Measurements from ENCODE around the gene TACC2.

The TACC2 gene

DNA sequence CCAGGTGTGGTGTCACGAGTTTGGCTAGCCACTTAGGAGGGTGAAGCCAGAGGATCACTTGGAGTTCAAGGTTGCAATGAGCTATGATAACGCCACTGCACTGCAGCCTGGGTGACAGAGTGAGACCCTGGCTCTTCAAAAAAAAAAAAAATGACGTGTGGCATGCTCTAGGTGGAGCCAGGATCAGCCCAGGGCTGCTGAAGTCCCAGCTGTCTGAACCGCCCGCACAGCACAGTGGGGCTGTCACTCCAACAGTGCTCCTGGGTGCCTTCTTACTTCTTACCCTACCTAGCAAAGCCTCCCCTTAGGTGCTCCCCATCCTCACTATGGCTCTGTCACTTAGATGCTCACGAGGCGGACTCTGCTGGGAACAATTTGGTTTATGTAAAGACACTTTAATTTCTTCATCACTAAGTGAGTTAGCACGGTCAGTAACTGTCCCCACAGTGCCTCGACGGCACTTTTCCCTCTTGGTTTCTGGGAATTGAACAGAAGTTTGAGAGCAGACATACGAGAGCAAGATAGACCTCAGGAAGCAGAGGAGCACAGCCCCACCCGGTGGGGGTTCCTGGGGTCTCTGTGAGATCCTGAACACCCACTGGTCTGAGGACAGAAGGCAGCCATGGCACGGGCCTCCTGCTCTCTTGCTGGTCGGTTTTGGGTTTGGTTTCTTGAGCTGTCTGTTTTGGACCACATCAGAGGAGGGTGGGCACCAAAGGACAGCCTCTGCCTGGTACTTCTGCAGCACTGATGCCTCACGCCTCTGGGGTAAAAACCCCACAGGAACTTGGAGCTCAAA, 215.9 kb downstream of the TACC2 start:
- no peak overlapping the region for H3K27ac ChIP-seq
- TF ChIP-seq ZFX (IDR thresholded peaks at IDR 0.05): no peak
- TF ChIP-seq, protein P1, sequence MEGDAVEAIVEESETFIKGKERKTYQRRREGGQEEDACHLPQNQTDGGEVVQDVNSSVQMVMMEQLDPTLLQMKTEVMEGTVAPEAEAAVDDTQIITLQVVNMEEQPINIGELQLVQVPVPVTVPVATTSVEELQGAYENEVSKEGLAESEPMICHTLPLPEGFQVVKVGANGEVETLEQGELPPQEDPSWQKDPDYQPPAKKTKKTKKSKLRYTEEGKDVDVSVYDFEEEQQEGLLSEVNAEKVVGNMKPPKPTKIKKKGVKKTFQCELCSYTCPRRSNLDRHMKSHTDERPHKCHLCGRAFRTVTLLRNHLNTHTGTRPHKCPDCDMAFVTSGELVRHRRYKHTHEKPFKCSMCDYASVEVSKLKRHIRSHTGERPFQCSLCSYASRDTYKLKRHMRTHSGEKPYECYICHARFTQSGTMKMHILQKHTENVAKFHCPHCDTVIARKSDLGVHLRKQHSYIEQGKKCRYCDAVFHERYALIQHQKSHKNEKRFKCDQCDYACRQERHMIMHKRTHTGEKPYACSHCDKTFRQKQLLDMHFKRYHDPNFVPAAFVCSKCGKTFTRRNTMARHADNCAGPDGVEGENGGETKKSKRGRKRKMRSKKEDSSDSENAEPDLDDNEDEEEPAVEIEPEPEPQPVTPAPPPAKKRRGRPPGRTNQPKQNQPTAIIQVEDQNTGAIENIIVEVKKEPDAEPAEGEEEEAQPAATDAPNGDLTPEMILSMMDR (conservative IDR thresholded peaks at IDR 0.05): no peak

DNA sequence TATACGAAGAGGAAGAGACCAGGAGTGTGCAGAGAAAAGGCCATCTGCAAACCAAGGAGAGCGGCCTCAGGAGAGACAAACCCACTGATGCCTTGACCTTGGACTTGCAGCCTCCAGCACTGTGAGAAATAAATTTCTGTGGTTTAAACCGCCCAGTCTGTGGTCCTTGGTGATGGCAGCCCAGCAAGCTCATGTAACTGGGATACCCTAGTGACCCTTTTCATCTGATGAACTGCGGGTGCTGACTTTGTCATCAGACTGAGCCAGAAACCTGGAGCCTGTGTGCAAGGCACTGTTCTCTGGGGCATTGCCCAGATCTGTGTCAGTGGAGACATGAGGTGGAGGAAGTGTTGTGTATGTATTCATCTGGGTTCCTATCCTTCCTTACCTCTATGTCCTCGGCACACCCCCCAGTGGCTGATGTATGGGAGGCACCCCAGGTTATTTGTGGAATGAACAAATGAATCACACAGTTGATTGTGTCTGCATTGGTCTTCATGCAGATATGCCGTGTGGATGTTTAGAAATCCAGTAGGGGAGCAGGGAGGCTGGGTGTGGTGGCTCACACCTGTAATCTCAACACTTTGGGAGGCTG, 217.6 kb downstream of the TACC2 start:
- TF ChIP-seq ZFX (IDR thresholded peaks at IDR 0.05): no peak
- TF ChIP-seq, protein P1 (conservative IDR thresholded peaks at IDR 0.05): no peak
- no peak overlapping the region for H3K27ac ChIP-seq

- H3K27ac ChIP-seq: no peak overlapping the region
- TF ChIP-seq, protein P1 (conservative IDR thresholded peaks at IDR 0.05): no peak
- TF ChIP-seq ZFX (IDR thresholded peaks at IDR 0.05): no peak
Observed at GRCh38 chr10:122207163-122207562, 218.2 kb downstream of the TACC2 start.

DNA sequence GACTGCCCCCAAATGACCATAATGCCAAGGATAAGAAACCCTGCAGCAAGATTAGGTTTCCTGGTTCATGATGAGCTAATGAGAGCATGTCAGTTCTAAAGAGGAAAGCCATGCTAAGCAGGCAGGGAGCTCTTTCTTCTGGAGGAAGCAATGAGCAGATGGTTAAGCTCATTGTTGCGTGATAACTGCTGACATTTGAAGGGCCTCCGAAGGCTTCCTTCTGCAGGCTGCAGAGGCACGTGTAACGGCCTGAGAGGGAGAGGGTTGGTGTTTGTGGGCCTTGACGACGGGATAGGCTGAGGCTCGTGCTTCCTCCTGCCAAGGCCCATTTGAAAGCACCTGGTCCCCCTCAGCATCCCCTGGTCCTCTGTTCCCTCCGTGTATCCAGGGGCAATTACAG, 218.6 kb downstream of the TACC2 start:
- no peak overlapping the region for H3K27ac ChIP-seq
- no peak for TF ChIP-seq ZFX (IDR thresholded peaks at IDR 0.05)
- TF ChIP-seq, protein P1 (conservative IDR thresholded peaks at IDR 0.05): no peak

GRCh38 chr10:122208571-122209430, 219.8 kb downstream of the TACC2 start:
- no peak overlapping the region for H3K27ac ChIP-seq
- TF ChIP-seq, protein P1 (conservative IDR thresholded peaks at IDR 0.05): no peak
- no peak for TF ChIP-seq ZFX (IDR thresholded peaks at IDR 0.05)

DNA sequence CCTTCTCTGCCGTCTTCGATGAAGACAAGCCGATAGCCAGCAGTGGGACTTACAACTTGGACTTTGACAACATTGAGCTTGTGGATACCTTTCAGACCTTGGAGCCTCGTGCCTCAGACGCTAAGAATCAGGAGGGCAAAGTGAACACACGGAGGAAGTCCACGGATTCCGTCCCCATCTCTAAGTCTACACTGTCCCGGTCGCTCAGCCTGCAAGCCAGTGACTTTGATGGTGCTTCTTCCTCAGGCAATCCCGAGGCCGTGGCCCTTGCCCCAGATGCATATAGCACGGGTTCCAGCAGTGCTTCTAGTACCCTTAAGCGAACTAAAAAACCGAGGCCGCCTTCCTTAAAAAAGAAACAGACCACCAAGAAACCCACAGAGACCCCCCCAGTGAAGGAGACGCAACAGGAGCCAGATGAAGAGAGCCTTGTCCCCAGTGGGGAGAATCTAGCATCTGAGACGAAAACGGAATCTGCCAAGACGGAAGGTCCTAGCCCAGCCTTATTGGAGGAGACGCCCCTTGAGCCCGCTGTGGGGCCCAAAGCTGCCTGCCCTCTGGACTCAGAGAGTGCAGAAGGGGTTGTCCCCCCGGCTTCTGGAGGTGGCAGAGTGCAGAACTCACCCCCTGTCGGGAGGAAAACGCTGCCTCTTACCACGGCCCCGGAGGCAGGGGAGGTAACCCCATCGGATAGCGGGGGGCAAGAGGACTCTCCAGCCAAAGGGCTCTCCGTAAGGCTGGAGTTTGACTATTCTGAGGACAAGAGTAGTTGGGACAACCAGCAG, 221.7 kb downstream of the TACC2 start:
- no peak overlapping the region for H3K27ac ChIP-seq
- TF ChIP-seq, protein P1 (conservative IDR thresholded peaks at IDR 0.05): no peak
- TF ChIP-seq ZFX (IDR thresholded peaks at IDR 0.05): no peak
